ENCODE measurements around the gene TP63.
"Not testable (repeated sequence)": the region's sequence is repeated elsewhere in the genome, so short reads cannot be mapped to it uniquely, and the experiment has no call there.

TP63 gene

DNA sequence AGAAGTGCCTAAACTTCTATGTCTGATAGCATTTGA is at the start of gene TP63:
TSS of gene TP63 (plus strand) at position 17 of the 36 bp plus-strand sequence. CDS start 127 bp downstream, outside the sequence.
- Histone ChIP-seq H3K27me3 (ENCODE audit: control insufficient read depth in 1 of 2, insufficient read depth in 2 of 2, low read length in 2 of 2) (no peaks in the 10 kb centered on the region), H3K27ac (ENCODE audit: low read depth, low read length) (no peak within 1 kb of the TSS), H3K4me3 (ENCODE audit: low read depth in 1 of 2, low read length in 2 of 2) (no peak within 1 kb of the TSS), H3K4me1 (ENCODE audit: insufficient read depth, low read length) (no peaks in the 10 kb centered on the region), H3K9ac (ENCODE audit: low read length) (no peak within 1 kb of the TSS), H3K9me3 (ENCODE audit: low read length) (no peaks in the 10 kb centered on the region), H3K36me3 (ENCODE audit: insufficient read depth, low read length) (no peaks in the 10 kb centered on the region)

DNA sequence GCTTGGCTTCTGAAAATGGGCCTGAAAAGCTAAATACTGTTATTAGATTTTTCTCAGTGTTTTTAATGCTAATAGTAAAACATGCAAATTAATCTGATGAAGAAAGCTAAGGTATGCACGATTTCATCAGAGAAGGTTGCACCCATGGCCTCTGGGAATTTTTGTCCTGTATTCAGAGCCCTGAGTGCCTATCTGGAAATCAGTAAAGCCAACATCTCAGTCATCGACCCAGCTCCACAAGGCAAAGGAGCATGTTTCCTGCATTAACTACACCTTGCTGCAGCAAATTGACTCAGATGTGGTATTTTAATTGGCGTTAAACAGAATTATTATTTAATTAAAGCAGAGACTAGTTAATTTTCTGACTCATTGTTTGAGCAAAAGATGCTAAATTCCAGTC is 49.0 kb upstream of the TP63 start:
- Histone ChIP-seq H3K27ac (ENCODE audit: low read depth, low read length) (no peak overlapping the region), H3K36me3 (ENCODE audit: insufficient read depth, low read length) (no peaks in the 10 kb centered on the region), H3K27me3 (ENCODE audit: control insufficient read depth in 1 of 2, insufficient read depth in 2 of 2, low read length in 2 of 2) (no peaks in the 10 kb centered on the region), H3K9me3 (ENCODE audit: low read length) (no peaks in the 10 kb centered on the region), H3K4me1 (ENCODE audit: insufficient read depth, low read length) (no peaks in the 10 kb centered on the region), H3K9ac (ENCODE audit: low read length) (no peak overlapping the region), H3K4me3 (ENCODE audit: low read depth in 1 of 2, low read length in 2 of 2) (no peak overlapping the region)

DNA sequence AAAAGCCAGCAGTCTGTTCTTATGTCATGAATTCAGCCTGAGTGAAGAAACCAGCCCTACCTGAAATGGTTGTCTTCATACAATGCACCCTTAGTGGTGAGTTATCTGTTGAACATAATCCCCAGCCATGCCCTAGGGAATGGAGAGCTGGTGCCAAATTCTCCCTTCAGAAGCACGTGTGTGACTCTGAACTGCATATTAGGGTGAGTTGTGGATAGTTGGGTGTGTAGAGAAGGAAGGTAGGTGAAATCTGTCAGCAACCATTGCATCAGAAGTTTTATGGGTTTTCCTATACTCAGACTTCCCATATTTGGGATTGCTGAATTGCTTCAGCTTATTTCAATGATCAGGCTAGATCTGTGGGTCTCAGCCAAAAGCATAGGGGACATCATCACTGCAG is 46.5 kb upstream of the TP63 start:
- no peaks in the 10 kb centered on the region for H3K36me3 ChIP-seq (ENCODE audit: insufficient read depth, low read length)
- H3K27ac ChIP-seq (ENCODE audit: low read depth, low read length) = no peak overlapping the region
- H3K4me1 ChIP-seq (ENCODE audit: insufficient read depth, low read length) = no peaks in the 10 kb centered on the region
- H3K9me3 ChIP-seq (ENCODE audit: low read length) = no peaks in the 10 kb centered on the region
- H3K9ac ChIP-seq (ENCODE audit: low read length) = no peak overlapping the region
- no peak overlapping the region for H3K4me3 ChIP-seq (ENCODE audit: low read depth in 1 of 2, low read length in 2 of 2)
- H3K27me3 ChIP-seq (ENCODE audit: control insufficient read depth in 1 of 2, insufficient read depth in 2 of 2, low read length in 2 of 2) = no peaks in the 10 kb centered on the region

DNA sequence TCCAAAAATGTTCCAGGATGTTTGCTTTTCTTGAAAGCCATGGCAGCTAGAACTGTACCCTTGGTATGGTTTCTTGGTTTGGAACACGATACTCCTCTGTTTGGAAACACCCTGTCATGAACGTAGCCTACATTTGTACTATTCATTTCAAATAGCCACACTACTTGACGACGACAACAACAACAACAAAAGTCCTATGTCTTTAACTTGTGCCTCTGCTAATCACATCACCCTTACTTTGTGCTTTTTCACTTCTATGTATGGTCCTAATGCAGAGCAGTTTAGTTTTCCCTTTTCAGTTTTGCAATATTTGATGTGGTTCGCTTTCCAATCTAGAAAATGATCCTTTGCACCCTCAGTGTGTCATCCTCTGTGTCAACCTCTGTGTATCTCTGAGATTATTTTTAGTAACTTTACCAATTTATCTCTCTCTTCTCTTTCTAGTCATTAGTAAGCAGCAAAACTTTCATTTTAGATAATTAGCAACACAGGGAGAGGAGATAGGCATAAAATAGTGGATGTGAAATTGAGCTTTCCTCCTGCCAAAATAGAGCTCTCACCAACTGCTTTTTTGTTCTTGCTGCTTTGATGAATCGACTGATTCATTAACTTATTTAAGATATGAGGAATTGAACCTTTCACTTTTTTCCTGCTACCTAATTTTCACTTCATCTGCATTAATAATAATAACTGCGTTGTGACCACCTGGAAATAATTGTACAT is 44.1 kb upstream of the TP63 start:
- no peaks in the 10 kb centered on the region for H3K4me1 ChIP-seq (ENCODE audit: insufficient read depth, low read length)

GRCh38 chr3:189587664-189588040 is 43.5 kb upstream of the TP63 start:
- Histone ChIP-seq H3K27me3 (ENCODE audit: control insufficient read depth in 1 of 2, insufficient read depth in 2 of 2, low read length in 2 of 2) (no peaks in the 10 kb centered on the region), H3K36me3 (ENCODE audit: insufficient read depth, low read length) (no peaks in the 10 kb centered on the region), H3K27ac (ENCODE audit: low read depth, low read length) (no peak overlapping the region), H3K9ac (ENCODE audit: low read length) (no peak overlapping the region), H3K4me1 (ENCODE audit: insufficient read depth, low read length) (no peaks in the 10 kb centered on the region), H3K4me3 (ENCODE audit: low read depth in 1 of 2, low read length in 2 of 2) (no peak overlapping the region), H3K9me3 (ENCODE audit: low read length) (no peaks in the 10 kb centered on the region)

More for the DNA sequence above, 44.1 kb upstream of the TP63 start:
- H3K27me3 ChIP-seq (ENCODE audit: control insufficient read depth in 1 of 2, insufficient read depth in 2 of 2, low read length in 2 of 2) = no peaks in the 10 kb centered on the region
- no peak overlapping the region for H3K4me3 ChIP-seq (ENCODE audit: low read depth in 1 of 2, low read length in 2 of 2)
- H3K36me3 ChIP-seq (ENCODE audit: insufficient read depth, low read length) = no peaks in the 10 kb centered on the region
- no peak overlapping the region for H3K9ac ChIP-seq (ENCODE audit: low read length)
- H3K9me3 ChIP-seq (ENCODE audit: low read length) = no peaks in the 10 kb centered on the region
- H3K27ac ChIP-seq (ENCODE audit: low read depth, low read length) = no peak overlapping the region

DNA sequence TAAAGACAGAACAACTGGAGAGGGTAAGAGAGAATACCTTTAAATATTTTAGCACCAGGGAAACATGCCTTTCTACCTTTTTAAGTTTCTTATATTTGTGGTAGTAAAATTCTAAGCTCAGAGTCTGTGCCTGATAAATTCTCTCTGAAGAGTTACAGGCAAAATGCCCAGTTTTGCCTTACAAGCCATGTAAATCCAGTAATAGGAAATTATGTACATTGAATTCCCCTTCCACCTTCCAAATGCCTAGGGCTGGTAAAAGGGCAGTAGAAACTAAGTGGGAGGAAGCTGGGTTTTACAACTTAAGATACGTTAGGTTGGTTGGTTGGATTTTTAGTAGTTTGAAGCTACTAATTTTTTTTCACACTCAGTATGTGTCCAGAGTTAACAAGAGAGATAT is 43.1 kb upstream of the TP63 start:
- H3K4me1 ChIP-seq (ENCODE audit: insufficient read depth, low read length) = no peaks in the 10 kb centered on the region
- no peak overlapping the region for H3K9ac ChIP-seq (ENCODE audit: low read length)
- H3K4me3 ChIP-seq (ENCODE audit: low read depth in 1 of 2, low read length in 2 of 2) = no peak overlapping the region
- no peaks in the 10 kb centered on the region for H3K36me3 ChIP-seq (ENCODE audit: insufficient read depth, low read length)
- no peaks in the 10 kb centered on the region for H3K27me3 ChIP-seq (ENCODE audit: control insufficient read depth in 1 of 2, insufficient read depth in 2 of 2, low read length in 2 of 2)
- H3K9me3 ChIP-seq (ENCODE audit: low read length) = no peaks in the 10 kb centered on the region
- H3K27ac ChIP-seq (ENCODE audit: low read depth, low read length) = no peak overlapping the region

GRCh38 chr3:189588475-189589178 is 42.6 kb upstream of the TP63 start:
- H3K4me3 ChIP-seq (ENCODE audit: low read depth in 1 of 2, low read length in 2 of 2) = no peak overlapping the region
- no peaks in the 10 kb centered on the region for H3K4me1 ChIP-seq (ENCODE audit: insufficient read depth, low read length)
- H3K27me3 ChIP-seq (ENCODE audit: control insufficient read depth in 1 of 2, insufficient read depth in 2 of 2, low read length in 2 of 2) = no peaks in the 10 kb centered on the region
- no peaks in the 10 kb centered on the region for H3K36me3 ChIP-seq (ENCODE audit: insufficient read depth, low read length)
- H3K9me3 ChIP-seq (ENCODE audit: low read length) = no peaks in the 10 kb centered on the region
- no peak overlapping the region for H3K27ac ChIP-seq (ENCODE audit: low read depth, low read length)
- no peak overlapping the region for H3K9ac ChIP-seq (ENCODE audit: low read length)

DNA sequence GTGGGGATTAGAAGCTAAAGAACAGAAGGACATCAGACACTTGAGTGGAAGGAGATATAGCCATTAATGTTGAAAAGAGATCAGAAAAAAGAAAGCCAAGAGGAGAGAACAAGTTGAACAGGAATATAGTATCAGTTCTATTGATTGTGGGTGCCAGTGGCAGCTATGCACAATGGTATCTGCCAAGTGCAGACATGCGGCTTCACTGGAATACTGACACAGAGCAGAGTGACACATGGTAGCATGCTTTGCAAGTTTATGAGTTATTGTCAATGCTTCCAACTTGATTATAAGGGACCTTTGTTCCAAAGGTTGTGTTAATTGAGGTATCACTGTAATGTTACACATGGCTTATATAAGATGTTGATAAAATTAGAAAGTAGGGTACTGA is 42.0 kb upstream of the TP63 start:
- Histone ChIP-seq H3K4me3 (ENCODE audit: low read depth in 1 of 2, low read length in 2 of 2) (no peak overlapping the region), H3K4me1 (ENCODE audit: insufficient read depth, low read length) (no peaks in the 10 kb centered on the region), H3K9me3 (ENCODE audit: low read length) (no peaks in the 10 kb centered on the region), H3K27ac (ENCODE audit: low read depth, low read length) (no peak overlapping the region), H3K9ac (ENCODE audit: low read length) (no peak overlapping the region), H3K36me3 (ENCODE audit: insufficient read depth, low read length) (no peaks in the 10 kb centered on the region), H3K27me3 (ENCODE audit: control insufficient read depth in 1 of 2, insufficient read depth in 2 of 2, low read length in 2 of 2) (no peaks in the 10 kb centered on the region)

DNA sequence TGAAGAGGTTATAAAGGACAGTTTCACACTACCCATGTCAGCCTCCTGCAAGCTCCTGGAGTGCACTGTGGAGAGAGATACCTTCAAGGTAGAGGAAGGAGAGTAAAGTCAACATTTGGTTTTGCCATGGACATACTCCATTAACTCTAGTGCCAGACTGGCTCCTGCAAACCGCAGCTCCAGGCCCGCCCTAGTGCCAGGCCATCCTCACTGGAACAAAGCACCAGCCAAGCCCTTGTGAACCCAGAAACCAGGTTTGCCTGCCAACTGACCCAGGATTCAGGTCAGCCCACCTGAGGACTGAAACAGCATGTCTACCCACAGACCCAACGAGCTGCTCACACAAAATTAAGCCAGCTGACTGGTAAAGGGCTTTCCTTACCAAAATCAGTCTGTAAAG is 41.0 kb upstream of the TP63 start:
- Histone ChIP-seq H3K9ac (ENCODE audit: low read length) (no peak overlapping the region), H3K27ac (ENCODE audit: low read depth, low read length) (no peak overlapping the region), H3K4me3 (ENCODE audit: low read depth in 1 of 2, low read length in 2 of 2) (no peak overlapping the region), H3K27me3 (ENCODE audit: control insufficient read depth in 1 of 2, insufficient read depth in 2 of 2, low read length in 2 of 2) (no peaks in the 10 kb centered on the region), H3K4me1 (ENCODE audit: insufficient read depth, low read length) (no peaks in the 10 kb centered on the region), H3K36me3 (ENCODE audit: insufficient read depth, low read length) (no peaks in the 10 kb centered on the region), H3K9me3 (ENCODE audit: low read length) (no peaks in the 10 kb centered on the region)

- H3K9me3 ChIP-seq (ENCODE audit: low read length) = no peaks in the 10 kb centered on the region
- H3K27ac ChIP-seq (ENCODE audit: low read depth, low read length) = no peak overlapping the region
- no peaks in the 10 kb centered on the region for H3K4me1 ChIP-seq (ENCODE audit: insufficient read depth, low read length)
- H3K27me3 ChIP-seq (ENCODE audit: control insufficient read depth in 1 of 2, insufficient read depth in 2 of 2, low read length in 2 of 2) = no peaks in the 10 kb centered on the region
- H3K4me3 ChIP-seq (ENCODE audit: low read depth in 1 of 2, low read length in 2 of 2) = no peak overlapping the region
- H3K36me3 ChIP-seq (ENCODE audit: insufficient read depth, low read length) = no peaks in the 10 kb centered on the region
- H3K9ac ChIP-seq (ENCODE audit: low read length) = no peak overlapping the region
Measured at GRCh38 chr3:189593581-189593980, 37.6 kb upstream of the TP63 start.

GRCh38 chr3:189596078-189596979 is 34.9 kb upstream of the TP63 start:
- not testable (repeated sequence) for H3K36me3 ChIP-seq (ENCODE audit: insufficient read depth, low read length); H3K9me3 ChIP-seq (ENCODE audit: low read length); H3K27ac ChIP-seq (ENCODE audit: low read depth, low read length); H3K27me3 ChIP-seq (ENCODE audit: control insufficient read depth in 1 of 2, insufficient read depth in 2 of 2, low read length in 2 of 2); H3K4me3 ChIP-seq (ENCODE audit: low read depth in 1 of 2, low read length in 2 of 2); H3K9ac ChIP-seq (ENCODE audit: low read length); H3K4me1 ChIP-seq (ENCODE audit: insufficient read depth, low read length)

DNA sequence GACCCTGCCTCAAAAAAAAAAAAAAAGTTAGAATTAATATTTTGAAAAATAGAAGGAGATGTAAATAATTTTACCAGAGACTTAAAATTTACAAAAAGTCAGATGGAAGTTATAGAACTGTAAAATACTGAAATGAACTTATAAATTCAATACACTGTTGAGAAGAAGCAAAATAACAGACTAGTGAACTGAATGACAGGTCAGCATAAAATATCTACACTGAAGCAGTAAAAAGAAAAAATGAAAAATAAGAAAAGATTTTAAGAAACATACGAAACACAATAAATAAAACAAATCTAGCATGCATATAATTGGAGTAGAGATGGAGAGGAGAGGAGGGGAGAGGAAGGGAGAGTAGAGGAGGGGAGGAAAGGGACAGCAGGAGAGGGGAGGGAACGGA is 33.3 kb upstream of the TP63 start:
- no peaks in the 10 kb centered on the region for H3K4me1 ChIP-seq (ENCODE audit: insufficient read depth, low read length)
- no peaks in the 10 kb centered on the region for H3K27me3 ChIP-seq (ENCODE audit: control insufficient read depth in 1 of 2, insufficient read depth in 2 of 2, low read length in 2 of 2)
- H3K36me3 ChIP-seq (ENCODE audit: insufficient read depth, low read length) = no peaks in the 10 kb centered on the region
- H3K9ac ChIP-seq (ENCODE audit: low read length) = no peak overlapping the region
- no peak overlapping the region for H3K27ac ChIP-seq (ENCODE audit: low read depth, low read length)
- H3K4me3 ChIP-seq (ENCODE audit: low read depth in 1 of 2, low read length in 2 of 2) = no peak overlapping the region
- no peaks in the 10 kb centered on the region for H3K9me3 ChIP-seq (ENCODE audit: low read length)

Data from muscle layer of colon (tissue), 2 donors.